Activated B cell treated with CpG ODN at 0.5 μM for 24 hours (primary cell): ENCODE results near the gene SLAMF7. TPM values are rescaled to one million over a fixed set of nuclear protein-coding genes. Genes with fewer than 3 reads are reported as not detected.

Experiments used
- ATAC-seq: fragments of 200-7000 bp; cut with Tn5 transposase; one replicate; pipeline ENCODE4 v1.10.0; 2021; ENCODE audit warnings: low read depth, mild to moderate bottlenecking, moderate library complexity
- CTCF ChIA-PET: fragments of 350-600 bp; sonication (Branson Sonifier 250); formaldehyde crosslinking; loops from one replicate; lab custom pipeline; 2021; ENCODE audit warnings: antibody characterized with exemption; lab: Charles Lee
- POLR2A ChIA-PET: fragments of 350-600 bp; sonication (Branson Sonifier 250); formaldehyde crosslinking; loops from one replicate; lab custom pipeline; 2021; ENCODE audit warnings: antibody characterized with exemption; lab: Charles Lee
- DNase-seq: peaks from one replicate; pipeline ENCODE4 v3.0.0; 2022
- H3K27ac Mint-ChIP-seq: one replicate; pipeline ENCODE4 v1.8.0; 2020; ENCODE audit warnings: mixed read lengths
- H3K27me3 Mint-ChIP-seq: one replicate; pipeline ENCODE4 v1.8.0; 2021; ENCODE audit warnings: mixed read lengths
- H3K36me3 Mint-ChIP-seq: one replicate; pipeline ENCODE4 v1.8.0; 2021; ENCODE audit warnings: low read depth, mixed read lengths
- H3K4me1 Mint-ChIP-seq: one replicate; pipeline ENCODE4 v1.8.0; 2021; ENCODE audit warnings: mixed read lengths
- H3K4me3 Mint-ChIP-seq: one replicate; pipeline ENCODE4 v1.8.0; 2020; ENCODE audit warnings: mild to moderate bottlenecking, mixed read lengths
- H3K9me3 Mint-ChIP-seq: one replicate; pipeline ENCODE4 v1.8.0; 2020; ENCODE audit warnings: mixed read lengths
- CTCF ChIP-seq: fragments of 200-600 bp; IDR thresholded peaks from one replicate; pipeline ENCODE4 v1.8.0; 2022; ENCODE audit warnings: antibody characterized with exemption, mild to moderate bottlenecking
- intact Hi-C: fragments of 100-400 bp; cut with micrococcal nuclease; formaldehyde crosslinking; loops from one replicate; pipeline ENCODE4 v1.15.1; 2024
- total RNA-seq: library from RNA; stranded (reverse); gene quantifications from 2 replicates; pipeline ENCODE4 v1.2.3, GENCODE V29; 2022

The SLAMF7 gene
- total RNA-seq, 1 donor from 2014 or later: 119 TPM

DNA sequence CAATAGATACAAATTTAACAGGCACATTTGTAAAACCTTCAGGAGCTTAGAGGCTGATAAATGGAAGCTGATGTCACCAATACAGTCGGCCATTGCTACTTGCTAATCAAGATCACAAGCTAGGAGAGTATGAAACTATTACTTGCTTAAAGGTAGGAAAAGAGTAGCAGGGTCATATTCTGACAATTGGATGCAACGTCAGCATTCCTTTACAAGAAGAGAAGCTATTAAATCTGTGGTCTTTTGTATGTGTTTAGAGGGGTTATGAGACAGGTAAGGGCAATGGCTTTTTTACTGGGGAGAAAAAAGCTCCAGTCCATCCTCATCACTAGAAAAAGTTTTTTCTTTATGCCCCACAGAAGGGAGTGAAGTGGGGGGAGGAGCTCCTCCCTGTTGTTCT, 15.7 kb upstream of the SLAMF7 start:
- no peaks in the 10 kb centered on the region for H3K27me3 Mint-ChIP-seq
- no peak for ATAC-seq
- H3K27ac Mint-ChIP-seq: no peak overlapping the region
- peaks cover 11% of the 10 kb centered on the region for H3K4me1 Mint-ChIP-seq
- TF ChIP-seq CTCF: no peak
- H3K9me3 Mint-ChIP-seq: no peaks in the 10 kb centered on the region
- POLR2A ChIA-PET: interaction anchor here (0.8 to 1.7 kb wide), 4 partner anchors 10 to 229 kb away, joined by 3 to 6 read pairs (median 3); partner anchors contain the start of gene CD48
- no peak for DNase-seq
- CTCF ChIA-PET: interaction anchor here (0.8 to 8.3 kb wide), 11 partner anchors 10 to 229 kb away, joined by 3 to 146 read pairs (median 5); partner anchors contain the start of genes CD48 and ITLN2
- intact Hi-C loops: no loop called here
- no peaks in the 10 kb centered on the region for H3K36me3 Mint-ChIP-seq
- H3K4me3 Mint-ChIP-seq: no peak overlapping the region

- peaks cover 11% of the 10 kb centered on the region for H3K4me1 Mint-ChIP-seq
- H3K27me3 Mint-ChIP-seq: no peaks in the 10 kb centered on the region
- H3K27ac Mint-ChIP-seq: no peak overlapping the region
- DNase-seq (no peak), ATAC-seq (no peak)
- ChIA-PET CTCF (interaction anchor here (0.7 to 8.3 kb wide), 13 partner anchors 8 to 228 kb away, joined by 3 to 146 read pairs (median 5); partner anchors contain the start of gene ITLN2), POLR2A (interaction anchor here (0.5 to 1.2 kb wide), 5 partner anchors 9 to 179 kb away, joined by 3 to 5 read pairs (median 3); no protein-coding TSS in a partner anchor)
- no peak for TF ChIP-seq CTCF
- no peaks in the 10 kb centered on the region for H3K36me3 Mint-ChIP-seq
- no peak overlapping the region for H3K4me3 Mint-ChIP-seq
- intact Hi-C loops: no loop called here
- H3K9me3 Mint-ChIP-seq: no peaks in the 10 kb centered on the region
These were observed 14.4 kb upstream of the SLAMF7 start for GRCh38 chr1:160724465-160725242.

- POLR2A ChIA-PET: interaction anchor here (0.7 to 1.7 kb wide), 7 partner anchors 10 to 228 kb away, joined by 3 to 6 read pairs (median 3); partner anchors contain the start of genes CD48 and ITLN2
- intact Hi-C loops: loop anchor here (1.0 to 2.0 kb wide), 5 partner anchors 14 to 264 kb away; no protein-coding TSS in a partner anchor
- DNase-seq (no peak), ATAC-seq (no peak)
- H3K4me3 Mint-ChIP-seq: no peak overlapping the region
- H3K27me3 Mint-ChIP-seq: no peaks in the 10 kb centered on the region
- H3K36me3 Mint-ChIP-seq: no peaks in the 10 kb centered on the region
- no peak overlapping the region for H3K27ac Mint-ChIP-seq
- H3K9me3 Mint-ChIP-seq: no peaks in the 10 kb centered on the region
- peaks cover 8% of the 10 kb centered on the region for H3K4me1 Mint-ChIP-seq
- no peak for TF ChIP-seq CTCF
- CTCF ChIA-PET: interaction anchor here (0.6 to 8.3 kb wide), 19 partner anchors 11 to 333 kb away, joined by 3 to 146 read pairs (median 5); partner anchors contain the start of gene ITLN2
These were observed 12.9 kb upstream of the SLAMF7 start for GRCh38 chr1:160726114-160726497.

GRCh38 chr1:160726498-160727315, 12.3 kb upstream of the SLAMF7 start:
- peaks cover 10% of the 10 kb centered on the region for H3K4me1 Mint-ChIP-seq
- no peaks in the 10 kb centered on the region for H3K9me3 Mint-ChIP-seq
- TF ChIP-seq CTCF: peak; percentile 83
- H3K27me3 Mint-ChIP-seq: no peaks in the 10 kb centered on the region
- no peaks in the 10 kb centered on the region for H3K36me3 Mint-ChIP-seq
- no peak overlapping the region for H3K27ac Mint-ChIP-seq
- ATAC-seq (peak; percentile 88), DNase-seq (peak; percentile 32)
- CTCF ChIA-PET: interaction anchor here (0.6 to 8.3 kb wide), 32 partner anchors 12 to 333 kb away, joined by 3 to 146 read pairs (median 4); partner anchors contain the start of genes ITLN2 and SLAMF7
- POLR2A ChIA-PET: interaction anchor here (0.9 to 1.7 kb wide), 8 partner anchors 12 to 225 kb away, joined by 3 to 6 read pairs (median 4); partner anchors contain the start of genes LY9 and SLAMF7
- intact Hi-C loops: loop anchor here (1.0 to 2.0 kb wide), 9 partner anchors 13 to 264 kb away; partner anchors contain the start of gene SLAMF7
- no peak overlapping the region for H3K4me3 Mint-ChIP-seq
